ENCODE data around the gene A1BG. TPM values are rescaled to one million over a fixed set of nuclear protein-coding genes. Genes with fewer than 3 reads are reported as not detected.
A peak's percentile ranks its signal among the peaks of the same experiment; 100 is the strongest.

A1BG gene
- total RNA-seq, 4 donors from 2014 or later: 4.5 to 12.5 (median 9.0) TPM; not detected in 1

- ATAC-seq (no peak), DNase-seq (no peak)
- Histone ChIP-seq H3K36me3 (peaks cover 0 to 26% of the 10 kb centered on the region in 2 donors), H3K4me1 (peaks cover 12 to 14% of the 10 kb centered on the region in 2 donors), H3K27ac (peak overlapping the region; percentile 85 to 93 (median 89)), H3K27me3 (peaks cover 0 to 5% (median 0%) of the 10 kb centered on the region in 3 donors), H3K4me3 (peak overlapping the region; percentile 66 to 93 (median 86)), H3K9me3 (peaks cover 0 to 7% (median 6%) of the 10 kb centered on the region in 3 donors)
- in situ Hi-C loops (cut with MboI; ENCODE audit: low sequenced_read_pairs in 4 of 4) (no loop called here), intact Hi-C loops (cut with DNase I; ENCODE audit: low total_unique reads) (loop anchor here (1.0 to 10.0 kb wide), 9 partner anchors 21 to 1901 kb away; partner anchors contain the start of genes ZBTB45, ZNF274, ZNF497 and ZNF583)
- TF ChIP-seq POLR2A (IDR thresholded peaks at IDR 0.05): no peak
- no peak for TF ChIP-seq CTCF (IDR thresholded peaks at IDR 0.05 in 4 of 5, conservative IDR thresholded peaks at IDR 0.05 in 1 of 5)
These were observed 47.4 kb downstream of the A1BG start for GRCh38 chr19:58305932-58306323.

GRCh38 chr19:58305065-58305931 is 48.0 kb downstream of the A1BG start, which contains the start of gene ERVK3-1:
Gene ERVK3-1 (plus strand): TSS chr19:58305377. CDS start chr19:58312169, 6,792 bp downstream.
- H3K9me3 ChIP-seq: peaks cover 0 to 7% (median 6%) of the 10 kb centered on the region in 3 donors
- peak; percentile 93 to 96 for DNase-seq
- in situ Hi-C loops (cut with MboI; ENCODE audit: low sequenced_read_pairs in 4 of 4) (no loop called here), intact Hi-C loops (cut with DNase I; ENCODE audit: low total_unique reads) (loop anchor here (1.0 to 10.0 kb wide), 9 partner anchors 22 to 1900 kb away; partner anchors contain the start of genes ZBTB45, ZNF274, ZNF497 and ZNF583)
- peaks cover 0 to 31% of the 10 kb centered on the region in 2 donors for H3K36me3 ChIP-seq
- TF ChIP-seq POLR2A (IDR thresholded peaks at IDR 0.05) (peak; percentile 84 to 87), CTCF (IDR thresholded peaks at IDR 0.05 in 4 of 5, conservative IDR thresholded peaks at IDR 0.05 in 1 of 5) (peak in 3 of 5 experiments; percentile 24 to 45 (median 24))
- H3K27me3 ChIP-seq: peaks cover 0 to 5% (median 0%) of the 10 kb centered on the region in 3 donors
- ATAC-seq: peak; percentile 99
- peaks cover 12 to 14% of the 10 kb centered on the region in 2 donors for H3K4me1 ChIP-seq
- H3K4me3 ChIP-seq: peak within 1 kb of the TSS; percentile 66 to 93 (median 86)
- peak within 1 kb of the TSS; percentile 85 to 93 (median 89) for H3K27ac ChIP-seq

GRCh38 chr19:58304748-58305064 is 48.6 kb downstream of the A1BG start:
- Histone ChIP-seq H3K4me1 (peaks cover 12 to 14% of the 10 kb centered on the region in 2 donors), H3K27me3 (peaks cover 0 to 5% (median 0%) of the 10 kb centered on the region in 3 donors), H3K36me3 (peaks cover 0 to 36% of the 10 kb centered on the region in 2 donors), H3K9me3 (peaks cover 0 to 7% (median 6%) of the 10 kb centered on the region in 3 donors), H3K27ac (peak overlapping the region; percentile 85 to 93 (median 89)), H3K4me3 (peak overlapping the region; percentile 58 to 93 (median 86))
- ATAC-seq: peak; percentile 23 to 43
- no peak for DNase-seq
- in situ Hi-C loops (cut with MboI; ENCODE audit: low sequenced_read_pairs in 4 of 4): no loop called here
- TF ChIP-seq POLR2A (IDR thresholded peaks at IDR 0.05): no peak
- intact Hi-C loops (cut with DNase I; ENCODE audit: low total_unique reads): loop anchor here (1.0 to 10.0 kb wide), 9 partner anchors 23 to 1900 kb away; partner anchors contain the start of genes ZBTB45, ZNF274, ZNF497 and ZNF583

- intact Hi-C loops (cut with DNase I; ENCODE audit: low total_unique reads): loop anchor here (2.0 to 10.0 kb wide), 2 partner anchors 59 to 1899 kb away; partner anchors contain the start of genes ZNF497 and ZNF583
These were observed 49.0 kb downstream of the A1BG start for GRCh38 chr19:58304255-58304654.

More at GRCh38 chr19:58304255-58304654, 49.0 kb downstream of the A1BG start:
- Histone ChIP-seq H3K4me1 (peaks cover 12 to 14% of the 10 kb centered on the region in 2 donors), H3K27ac (peak overlapping the region; percentile 85 to 93 (median 89)), H3K36me3 (peaks cover 0 to 40% of the 10 kb centered on the region in 2 donors), H3K27me3 (peaks cover 0 to 5% (median 0%) of the 10 kb centered on the region in 3 donors), H3K9me3 (peaks cover 0 to 7% (median 6%) of the 10 kb centered on the region in 3 donors), H3K4me3 (peak overlapping the region; percentile 58 to 93 (median 86))
- TF ChIP-seq CTCF (IDR thresholded peaks at IDR 0.05 in 4 of 5, conservative IDR thresholded peaks at IDR 0.05 in 1 of 5): no peak
- TF ChIP-seq POLR2A (IDR thresholded peaks at IDR 0.05): no peak
- DNase-seq (no peak), ATAC-seq (no peak)
- in situ Hi-C loops (cut with MboI; ENCODE audit: low sequenced_read_pairs in 4 of 4): no loop called here

Measured in gastrocnemius medialis (tissue), 4 donors.